ENCODE data around the gene ACSM6.

DNA sequence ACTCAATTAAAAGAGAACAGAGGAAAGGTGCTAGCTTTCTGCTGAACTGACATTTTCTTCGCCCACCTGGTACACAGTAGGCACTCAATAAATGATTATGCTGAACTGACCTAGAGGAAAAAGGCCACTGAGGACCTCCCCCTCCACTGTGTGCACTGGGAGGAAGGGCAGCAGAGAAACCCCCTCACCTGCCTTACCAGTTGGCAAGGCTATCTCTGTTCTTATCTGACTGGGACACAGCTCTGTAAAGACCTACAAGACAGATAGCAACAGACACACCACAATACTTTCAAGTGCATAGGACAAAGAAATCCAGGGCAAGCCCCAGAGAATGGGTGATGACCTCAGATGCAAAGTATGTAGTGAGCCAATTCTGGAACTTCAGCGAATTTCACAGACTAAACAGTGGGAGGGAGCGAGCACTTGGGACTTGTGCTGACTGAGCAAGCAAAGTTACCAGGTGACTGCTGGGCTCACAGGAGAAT is 66.4 kb downstream of the ACSM6 start:
- TF ChIP-seq, protein P1, sequence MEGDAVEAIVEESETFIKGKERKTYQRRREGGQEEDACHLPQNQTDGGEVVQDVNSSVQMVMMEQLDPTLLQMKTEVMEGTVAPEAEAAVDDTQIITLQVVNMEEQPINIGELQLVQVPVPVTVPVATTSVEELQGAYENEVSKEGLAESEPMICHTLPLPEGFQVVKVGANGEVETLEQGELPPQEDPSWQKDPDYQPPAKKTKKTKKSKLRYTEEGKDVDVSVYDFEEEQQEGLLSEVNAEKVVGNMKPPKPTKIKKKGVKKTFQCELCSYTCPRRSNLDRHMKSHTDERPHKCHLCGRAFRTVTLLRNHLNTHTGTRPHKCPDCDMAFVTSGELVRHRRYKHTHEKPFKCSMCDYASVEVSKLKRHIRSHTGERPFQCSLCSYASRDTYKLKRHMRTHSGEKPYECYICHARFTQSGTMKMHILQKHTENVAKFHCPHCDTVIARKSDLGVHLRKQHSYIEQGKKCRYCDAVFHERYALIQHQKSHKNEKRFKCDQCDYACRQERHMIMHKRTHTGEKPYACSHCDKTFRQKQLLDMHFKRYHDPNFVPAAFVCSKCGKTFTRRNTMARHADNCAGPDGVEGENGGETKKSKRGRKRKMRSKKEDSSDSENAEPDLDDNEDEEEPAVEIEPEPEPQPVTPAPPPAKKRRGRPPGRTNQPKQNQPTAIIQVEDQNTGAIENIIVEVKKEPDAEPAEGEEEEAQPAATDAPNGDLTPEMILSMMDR (IDR thresholded peaks at IDR 0.05), result no peak
- no peak for TF ChIP-seq POLR2AphosphoS5 (IDR thresholded peaks at IDR 0.05)
